ENCODE results near the gene TNS1. TPM values are rescaled to one million over a fixed set of nuclear protein-coding genes. Genes with fewer than 3 reads are reported as not detected.

TNS1 gene
- total RNA-seq, 1 donor from 2014 or later, result 7.9 TPM

DNA sequence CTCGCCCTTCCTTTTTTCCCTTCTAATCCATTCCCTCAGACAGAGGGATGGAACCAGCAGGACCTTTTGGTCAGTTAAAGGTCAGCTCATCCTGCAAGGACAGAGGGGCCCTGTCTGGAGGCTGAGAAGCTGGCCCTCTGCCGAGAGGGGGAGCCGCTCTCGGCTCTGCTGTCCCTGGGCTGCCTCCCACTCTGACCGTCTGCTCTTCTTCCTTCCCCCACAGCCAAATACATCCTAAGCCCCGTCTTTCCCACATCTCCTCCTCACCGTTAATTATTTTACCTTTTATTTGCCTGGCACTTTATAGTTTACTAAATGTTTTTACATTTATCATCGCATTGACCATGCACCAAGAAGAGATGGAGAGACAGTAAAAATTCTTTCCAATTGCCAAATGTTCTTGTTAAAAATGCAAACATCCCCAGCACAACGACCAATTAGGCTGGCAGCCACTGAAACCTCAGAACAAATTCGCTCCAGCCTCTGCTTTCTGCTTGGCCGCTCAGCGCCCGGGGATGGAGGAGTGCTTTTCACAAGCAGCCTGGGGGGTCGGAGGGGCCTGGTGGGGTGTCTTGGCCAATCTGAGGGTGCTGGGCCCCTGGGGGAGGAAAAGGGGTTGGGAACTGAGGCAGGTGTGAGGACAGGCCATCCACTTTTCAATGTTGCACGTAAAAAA, 123.7 kb downstream of the TNS1 start:
- H3K4me1 Mint-ChIP-seq (ENCODE audit: low read depth), result no peaks in the 10 kb centered on the region
- TF ChIP-seq, protein P1, sequence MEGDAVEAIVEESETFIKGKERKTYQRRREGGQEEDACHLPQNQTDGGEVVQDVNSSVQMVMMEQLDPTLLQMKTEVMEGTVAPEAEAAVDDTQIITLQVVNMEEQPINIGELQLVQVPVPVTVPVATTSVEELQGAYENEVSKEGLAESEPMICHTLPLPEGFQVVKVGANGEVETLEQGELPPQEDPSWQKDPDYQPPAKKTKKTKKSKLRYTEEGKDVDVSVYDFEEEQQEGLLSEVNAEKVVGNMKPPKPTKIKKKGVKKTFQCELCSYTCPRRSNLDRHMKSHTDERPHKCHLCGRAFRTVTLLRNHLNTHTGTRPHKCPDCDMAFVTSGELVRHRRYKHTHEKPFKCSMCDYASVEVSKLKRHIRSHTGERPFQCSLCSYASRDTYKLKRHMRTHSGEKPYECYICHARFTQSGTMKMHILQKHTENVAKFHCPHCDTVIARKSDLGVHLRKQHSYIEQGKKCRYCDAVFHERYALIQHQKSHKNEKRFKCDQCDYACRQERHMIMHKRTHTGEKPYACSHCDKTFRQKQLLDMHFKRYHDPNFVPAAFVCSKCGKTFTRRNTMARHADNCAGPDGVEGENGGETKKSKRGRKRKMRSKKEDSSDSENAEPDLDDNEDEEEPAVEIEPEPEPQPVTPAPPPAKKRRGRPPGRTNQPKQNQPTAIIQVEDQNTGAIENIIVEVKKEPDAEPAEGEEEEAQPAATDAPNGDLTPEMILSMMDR (IDR thresholded peaks at IDR 0.05; ENCODE audit: unreplicated experiment), result no peak
- H3K27ac Mint-ChIP-seq, result no peak overlapping the region
- H3K9me3 Mint-ChIP-seq (ENCODE audit: low read depth), result no peaks in the 10 kb centered on the region
- no peak overlapping the region for H3K4me3 Mint-ChIP-seq (ENCODE audit: low read depth)
- H3K36me3 Mint-ChIP-seq (ENCODE audit: insufficient read depth), result no peaks in the 10 kb centered on the region
- no peak for DNase-seq (ENCODE audit: low spot score, unreplicated experiment)
- peaks cover 2% of the 10 kb centered on the region for H3K27me3 Mint-ChIP-seq

DNA sequence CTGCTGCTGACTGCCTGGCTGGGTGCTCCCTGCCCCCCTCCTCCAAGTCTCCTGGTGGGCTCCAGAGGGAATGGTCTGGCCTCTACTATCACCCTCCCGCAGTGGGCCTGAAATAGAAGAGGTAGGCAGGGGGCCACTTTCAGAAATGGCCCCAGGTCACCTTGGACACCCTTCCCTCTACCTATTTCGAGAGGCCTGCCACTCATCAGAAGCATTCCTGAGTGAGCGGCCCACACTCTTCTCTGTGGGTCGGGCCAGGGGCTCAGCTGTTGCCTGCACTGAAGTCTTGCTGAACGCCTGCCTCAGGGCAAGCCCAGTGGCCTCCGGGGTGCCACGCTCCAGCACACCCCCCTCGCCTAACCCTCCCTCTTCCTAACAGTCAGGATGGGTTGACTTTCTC, 124.9 kb downstream of the TNS1 start:
- H3K4me3 Mint-ChIP-seq (ENCODE audit: low read depth), result no peak overlapping the region
- H3K27me3 Mint-ChIP-seq, result peaks cover 2% of the 10 kb centered on the region

DNA sequence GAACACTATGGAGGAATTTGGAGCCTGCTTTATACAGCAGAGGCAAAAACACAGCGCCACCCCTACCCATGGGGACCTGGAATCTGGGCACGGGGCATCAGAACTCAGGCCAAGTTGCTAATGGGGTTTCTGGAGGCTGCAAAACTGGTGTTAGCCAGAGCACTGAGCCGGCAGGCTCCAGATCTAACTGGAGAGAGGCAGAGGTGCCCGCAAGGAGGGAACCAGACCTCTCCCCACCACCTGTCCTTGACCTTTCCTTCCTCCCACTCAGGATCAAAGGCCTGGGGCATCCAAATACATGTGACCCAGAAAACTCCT, 126.6 kb downstream of the TNS1 start:
- Mint-ChIP-seq H3K27ac (no peak overlapping the region), H3K27me3 (peaks cover 2% of the 10 kb centered on the region), H3K4me3 (ENCODE audit: low read depth) (no peak overlapping the region), H3K4me1 (ENCODE audit: low read depth) (no peaks in the 10 kb centered on the region), H3K9me3 (ENCODE audit: low read depth) (no peaks in the 10 kb centered on the region), H3K36me3 (ENCODE audit: insufficient read depth) (no peaks in the 10 kb centered on the region)
- TF ChIP-seq, protein P1 (IDR thresholded peaks at IDR 0.05; ENCODE audit: unreplicated experiment), result no peak
- no peak for DNase-seq (ENCODE audit: low spot score, unreplicated experiment)

More for the DNA sequence above, 124.9 kb downstream of the TNS1 start:
- H3K4me1 Mint-ChIP-seq (ENCODE audit: low read depth), result no peaks in the 10 kb centered on the region
- no peak overlapping the region for H3K27ac Mint-ChIP-seq
- H3K9me3 Mint-ChIP-seq (ENCODE audit: low read depth), result no peaks in the 10 kb centered on the region
- no peaks in the 10 kb centered on the region for H3K36me3 Mint-ChIP-seq (ENCODE audit: insufficient read depth)
- TF ChIP-seq, protein P1 (IDR thresholded peaks at IDR 0.05; ENCODE audit: unreplicated experiment), result no peak
- DNase-seq (ENCODE audit: low spot score, unreplicated experiment), result no peak

DNA sequence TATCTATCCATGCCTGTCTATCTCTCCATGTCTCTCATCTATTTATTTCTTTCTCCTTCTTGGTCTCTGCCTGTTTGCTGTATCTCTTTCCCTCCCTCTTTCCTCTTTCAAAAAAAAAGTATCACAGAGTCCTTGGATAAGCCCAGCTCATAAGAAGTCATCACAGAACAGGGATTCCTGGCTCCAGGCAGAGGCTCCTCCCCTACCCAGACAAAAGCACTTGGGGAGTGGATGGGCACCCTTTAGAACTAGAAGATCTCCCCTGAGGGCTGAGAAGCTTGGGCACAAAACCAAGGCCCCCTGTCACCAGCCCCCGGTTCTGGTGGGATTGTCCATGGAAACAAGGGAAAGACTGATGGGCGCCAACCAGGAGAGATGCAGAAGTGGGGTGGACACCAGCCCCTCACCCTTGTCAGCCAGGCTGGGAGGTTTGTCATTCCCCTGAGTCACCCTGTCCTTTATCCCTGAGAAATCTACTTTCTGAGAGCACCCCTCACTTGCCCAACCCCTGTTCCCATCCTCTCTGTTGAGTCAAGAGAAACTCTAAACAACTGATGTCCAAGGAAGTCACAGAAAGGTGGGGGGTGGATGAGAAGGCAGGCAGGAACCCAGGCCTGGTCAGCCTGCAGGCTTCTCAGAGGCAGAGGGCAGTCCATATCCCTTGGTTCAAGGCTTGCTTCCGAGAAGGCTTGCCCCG, 127.1 kb downstream of the TNS1 start:
- H3K4me3 Mint-ChIP-seq (ENCODE audit: low read depth), result no peak overlapping the region
- TF ChIP-seq, protein P1 (IDR thresholded peaks at IDR 0.05; ENCODE audit: unreplicated experiment), result no peak
- H3K4me1 Mint-ChIP-seq (ENCODE audit: low read depth), result no peaks in the 10 kb centered on the region

DNA sequence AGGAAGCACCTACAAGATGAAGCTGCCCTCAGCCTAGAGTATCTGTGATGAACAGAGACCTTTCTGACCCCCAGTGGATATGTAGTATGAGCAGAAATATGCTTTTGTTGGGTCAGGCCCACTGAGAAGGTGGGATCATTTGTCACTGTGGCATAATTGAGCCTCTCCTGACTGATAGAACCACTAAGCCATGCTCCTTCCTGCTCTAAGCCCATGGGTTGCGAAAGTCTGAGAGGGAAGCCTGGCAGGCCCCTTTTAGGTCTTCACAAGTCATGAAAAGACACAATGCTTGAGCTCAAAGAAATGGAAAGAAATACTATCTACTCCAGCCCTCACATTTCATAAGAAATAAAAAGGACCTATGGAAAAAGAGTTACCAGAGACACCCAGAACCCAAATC, 127.7 kb downstream of the TNS1 start:
- Mint-ChIP-seq H3K4me3 (ENCODE audit: low read depth) (no peak overlapping the region), H3K9me3 (ENCODE audit: low read depth) (no peaks in the 10 kb centered on the region), H3K27ac (no peak overlapping the region), H3K27me3 (peaks cover 2% of the 10 kb centered on the region), H3K36me3 (ENCODE audit: insufficient read depth) (no peaks in the 10 kb centered on the region), H3K4me1 (ENCODE audit: low read depth) (no peaks in the 10 kb centered on the region)
- TF ChIP-seq, protein P1 (IDR thresholded peaks at IDR 0.05; ENCODE audit: unreplicated experiment), result no peak
- DNase-seq (ENCODE audit: low spot score, unreplicated experiment), result no peak

More for the DNA sequence above, 127.1 kb downstream of the TNS1 start:
- H3K27me3 Mint-ChIP-seq, result peaks cover 2% of the 10 kb centered on the region
- no peak overlapping the region for H3K27ac Mint-ChIP-seq
- H3K36me3 Mint-ChIP-seq (ENCODE audit: insufficient read depth), result no peaks in the 10 kb centered on the region
- no peaks in the 10 kb centered on the region for H3K9me3 Mint-ChIP-seq (ENCODE audit: low read depth)
- no peak for DNase-seq (ENCODE audit: low spot score, unreplicated experiment)
